Chondrocyte (in vitro differentiated cells): ENCODE results near the gene TP53I11. TPM values are rescaled to one million over a fixed set of nuclear protein-coding genes. Genes with fewer than 3 reads are reported as not detected.
A peak's percentile ranks its signal among the peaks of the same experiment; 100 is the strongest.

ENCODE experiments used
- DNase-seq: peaks from one replicate; pipeline ENCODE4 v3.0.0; 2021; ENCODE audit warnings: mixed read lengths, low spot score
- H3K27ac Mint-ChIP-seq: one replicate; pipeline ENCODE4 v1.8.0; 2021; ENCODE audit warnings: mild to moderate bottlenecking, moderate library complexity, mixed read lengths; ENCODE audit not compliant: unreplicated experiment
- H3K27me3 Mint-ChIP-seq: 2 replicates; pipeline ENCODE4 v1.8.0; 2021; ENCODE audit warnings: low read depth, mixed read lengths
- H3K36me3 Mint-ChIP-seq: 2 replicates; pipeline ENCODE4 v1.8.0; 2021; ENCODE audit warnings: low read depth, mixed read lengths
- H3K4me1 Mint-ChIP-seq: 2 replicates; pipeline ENCODE4 v1.8.0; 2021; ENCODE audit warnings: low read depth, mild to moderate bottlenecking, mixed read lengths
- H3K4me3 Mint-ChIP-seq: one replicate; pipeline ENCODE4 v1.8.0; 2021; ENCODE audit warnings: mild to moderate bottlenecking, moderate library complexity, mixed read lengths; ENCODE audit not compliant: unreplicated experiment
- H3K9me3 Mint-ChIP-seq: 2 replicates; pipeline ENCODE4 v1.8.0; 2021; ENCODE audit warnings: low read depth, mixed read lengths
- long read RNA-seq: library from polyadenylated mRNA; stranded (forward); transcript quantifications from one replicate; pipeline ENCODE4 v2.0.0, GENCODE V29; 2021
- total RNA-seq: library from RNA; stranded (reverse); gene quantifications from 3 replicates; pipeline ENCODE4 v1.2.1, GENCODE V29; 2021
- TF ChIP-seq, protein P1 (sequence below): fragments of 200-600 bp; sonication (generic); IDR thresholded peaks from 2 replicates; pipeline ENCODE4 v1.5.0; 2021; ENCODE audit warnings: antibody characterized with exemption, mild to moderate bottlenecking, moderate library complexity

TP53I11 gene, protein sequence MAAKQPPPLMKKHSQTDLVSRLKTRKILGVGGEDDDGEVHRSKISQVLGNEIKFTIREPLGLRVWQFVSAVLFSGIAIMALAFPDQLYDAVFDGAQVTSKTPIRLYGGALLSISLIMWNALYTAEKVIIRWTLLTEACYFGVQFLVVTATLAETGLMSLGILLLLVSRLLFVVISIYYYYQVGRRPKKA
- 50.1 to 97.5 TPM (median 96.9 TPM) in 3 replicates for total RNA-seq
- long read RNA-seq, transcript TP53I11-208 (7 exons, 2,647 nt), result major isoform, 31 of 170 reads
- long read RNA-seq, partial matches to known transcripts, result 2 of 170 reads
- long read RNA-seq, other reads (novel, unspliced or antisense), result 134 of 170 reads

DNA sequence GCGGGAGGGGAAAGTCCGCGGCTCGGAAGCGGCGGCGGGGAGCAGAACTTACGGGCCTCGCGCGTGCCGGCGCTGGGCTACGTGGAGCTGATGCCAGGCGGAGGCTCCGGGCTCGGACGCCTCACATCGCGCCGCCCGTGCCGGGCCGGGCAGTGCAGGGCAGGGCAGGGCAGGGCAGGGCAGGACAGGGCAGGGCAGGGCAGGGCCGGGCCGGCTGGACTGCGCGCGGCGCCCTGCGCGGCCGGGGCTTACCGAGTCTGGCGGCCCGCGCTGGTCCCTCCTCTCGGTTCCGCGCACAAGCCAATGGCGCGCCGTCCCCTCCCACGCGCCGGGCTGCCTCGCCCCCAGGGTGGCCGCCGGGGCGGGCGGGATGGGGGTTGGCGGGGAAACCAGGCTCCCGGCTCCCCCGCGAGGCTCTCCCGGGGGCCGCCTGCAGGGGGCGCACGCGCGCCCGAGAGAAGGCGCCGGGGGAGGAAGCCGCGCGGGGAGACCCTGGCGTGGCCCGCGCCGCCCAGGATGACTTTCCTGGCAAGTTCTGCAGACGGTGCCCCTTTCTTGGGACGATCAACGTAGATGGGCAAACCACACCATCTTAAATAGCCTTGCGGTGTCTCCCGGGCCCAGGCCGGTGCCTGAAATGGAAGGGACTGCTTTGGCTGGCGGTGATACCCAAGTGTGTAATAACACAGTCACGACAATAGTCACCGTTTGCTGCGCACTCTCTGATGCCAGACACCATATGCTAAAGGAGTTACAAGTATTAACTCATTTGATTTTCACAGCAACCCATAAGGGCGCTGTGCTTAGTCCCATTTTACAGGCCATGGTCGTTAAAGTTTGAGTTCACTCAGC lies at the start of gene TP53I11:
Gene TP53I11 (minus strand): TSS at position 259 of the 852 bp plus-strand sequence. CDS start 12,548 bp downstream, outside the sequence.
- no peaks in the 10 kb centered on the region for H3K27me3 Mint-ChIP-seq
- no peaks in the 10 kb centered on the region for H3K9me3 Mint-ChIP-seq
- H3K36me3 Mint-ChIP-seq, result peaks cover 2% of the 10 kb centered on the region
- TF ChIP-seq, protein P1, sequence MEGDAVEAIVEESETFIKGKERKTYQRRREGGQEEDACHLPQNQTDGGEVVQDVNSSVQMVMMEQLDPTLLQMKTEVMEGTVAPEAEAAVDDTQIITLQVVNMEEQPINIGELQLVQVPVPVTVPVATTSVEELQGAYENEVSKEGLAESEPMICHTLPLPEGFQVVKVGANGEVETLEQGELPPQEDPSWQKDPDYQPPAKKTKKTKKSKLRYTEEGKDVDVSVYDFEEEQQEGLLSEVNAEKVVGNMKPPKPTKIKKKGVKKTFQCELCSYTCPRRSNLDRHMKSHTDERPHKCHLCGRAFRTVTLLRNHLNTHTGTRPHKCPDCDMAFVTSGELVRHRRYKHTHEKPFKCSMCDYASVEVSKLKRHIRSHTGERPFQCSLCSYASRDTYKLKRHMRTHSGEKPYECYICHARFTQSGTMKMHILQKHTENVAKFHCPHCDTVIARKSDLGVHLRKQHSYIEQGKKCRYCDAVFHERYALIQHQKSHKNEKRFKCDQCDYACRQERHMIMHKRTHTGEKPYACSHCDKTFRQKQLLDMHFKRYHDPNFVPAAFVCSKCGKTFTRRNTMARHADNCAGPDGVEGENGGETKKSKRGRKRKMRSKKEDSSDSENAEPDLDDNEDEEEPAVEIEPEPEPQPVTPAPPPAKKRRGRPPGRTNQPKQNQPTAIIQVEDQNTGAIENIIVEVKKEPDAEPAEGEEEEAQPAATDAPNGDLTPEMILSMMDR, result peak; percentile 92
- peaks cover 33% of the 10 kb centered on the region for H3K4me1 Mint-ChIP-seq
- peak within 1 kb of the TSS; percentile 86 for H3K4me3 Mint-ChIP-seq
- DNase-seq, result no peak
- no peak within 1 kb of the TSS for H3K27ac Mint-ChIP-seq

DNA sequence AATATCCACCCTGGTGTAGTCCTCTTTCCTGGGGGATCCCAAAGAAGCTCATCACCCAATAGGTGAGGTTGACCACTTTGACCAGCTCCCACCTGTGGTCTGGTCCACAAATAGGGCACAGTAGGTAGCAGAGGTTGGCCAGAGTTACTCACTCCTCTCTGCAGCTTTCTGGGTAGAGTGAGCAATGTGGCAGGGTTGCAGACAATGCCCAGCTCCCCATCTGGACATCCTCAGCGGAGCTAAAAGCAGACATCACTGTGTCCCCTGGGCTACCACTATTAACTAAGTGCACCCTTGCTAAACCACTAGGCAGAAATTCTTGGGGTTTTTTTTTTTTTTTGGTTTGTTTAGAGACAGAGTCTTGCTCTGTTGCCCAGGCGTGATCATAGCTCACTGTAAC lies 48.4 kb upstream of the TP53I11 start:
- TF ChIP-seq, protein P1, result no peak
- Mint-ChIP-seq H3K27me3 (peaks cover 33% of the 10 kb centered on the region), H3K4me1 (no peaks in the 10 kb centered on the region), H3K4me3 (no peak overlapping the region), H3K27ac (no peak overlapping the region), H3K9me3 (no peaks in the 10 kb centered on the region), H3K36me3 (no peaks in the 10 kb centered on the region)
- no peak for DNase-seq

DNA sequence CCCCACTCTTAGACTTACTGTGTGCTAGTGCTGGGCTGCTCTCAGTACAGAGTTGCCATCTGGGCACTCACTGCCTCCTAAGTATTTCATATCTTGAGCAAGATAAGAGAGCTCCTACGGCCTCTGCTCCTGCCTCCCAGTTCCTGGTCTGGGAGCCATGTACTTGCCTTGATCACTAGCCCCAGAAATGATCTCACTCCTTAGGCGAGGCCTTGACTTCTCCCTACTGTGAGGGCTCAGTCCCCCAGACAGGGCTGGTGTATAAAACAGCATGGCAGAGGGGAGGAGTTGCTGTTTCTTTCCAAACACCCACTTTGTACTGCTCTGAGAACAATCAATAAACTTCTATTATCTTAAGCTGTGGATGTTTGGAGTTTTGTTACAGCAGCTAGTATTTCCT lies 47.4 kb upstream of the TP53I11 start:
- DNase-seq, result no peak
- no peaks in the 10 kb centered on the region for H3K4me1 Mint-ChIP-seq
- H3K27me3 Mint-ChIP-seq, result peaks cover 31% of the 10 kb centered on the region
- no peak overlapping the region for H3K27ac Mint-ChIP-seq
- TF ChIP-seq, protein P1, result no peak
- H3K36me3 Mint-ChIP-seq, result no peaks in the 10 kb centered on the region
- H3K4me3 Mint-ChIP-seq, result no peak overlapping the region
- no peaks in the 10 kb centered on the region for H3K9me3 Mint-ChIP-seq

DNA sequence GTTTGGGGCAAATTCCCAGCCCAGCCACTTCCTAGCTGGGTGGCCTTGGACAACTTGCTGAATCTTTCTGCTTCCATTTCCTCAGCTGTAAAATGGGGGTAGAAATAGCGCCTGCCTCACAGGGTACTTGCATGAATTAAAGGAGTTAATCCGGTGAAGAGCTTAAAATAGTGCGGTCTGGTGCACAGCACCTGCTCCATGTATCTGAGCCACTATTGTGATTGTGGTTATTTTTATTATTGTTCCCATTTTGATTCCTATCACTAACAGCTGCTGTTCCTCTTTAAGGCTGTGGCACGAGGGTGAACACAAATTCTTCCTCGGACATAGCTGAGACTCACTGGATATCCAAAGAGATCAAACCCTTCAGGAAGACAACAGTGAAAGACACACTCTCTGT lies 46.9 kb upstream of the TP53I11 start:
- Mint-ChIP-seq H3K27me3 (peaks cover 30% of the 10 kb centered on the region), H3K36me3 (no peaks in the 10 kb centered on the region), H3K27ac (no peak overlapping the region), H3K4me1 (no peaks in the 10 kb centered on the region), H3K4me3 (no peak overlapping the region), H3K9me3 (no peaks in the 10 kb centered on the region)
- no peak for DNase-seq
- TF ChIP-seq, protein P1, result no peak

DNA sequence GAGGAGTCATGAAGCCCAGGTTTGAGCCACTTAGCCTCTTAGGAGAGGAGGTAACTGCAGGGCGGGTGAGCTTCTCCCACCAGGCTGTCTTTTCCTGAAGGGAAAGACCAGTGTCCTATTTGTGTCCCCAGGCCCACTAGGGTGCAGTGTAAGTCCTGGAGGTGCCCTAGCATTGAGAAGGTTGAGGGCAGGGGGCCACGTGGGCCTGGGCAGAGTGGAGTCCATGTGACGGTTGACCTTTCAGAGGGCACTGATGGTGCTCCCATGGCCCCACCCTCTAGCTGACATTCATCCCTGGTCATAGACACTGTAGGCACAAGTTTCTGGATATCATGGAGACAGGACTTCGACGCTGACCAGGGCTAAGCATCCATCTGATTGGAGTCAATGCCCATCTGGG lies 44.1 kb upstream of the TP53I11 start:
- no peak overlapping the region for H3K4me3 Mint-ChIP-seq
- no peaks in the 10 kb centered on the region for H3K9me3 Mint-ChIP-seq
- DNase-seq, result no peak
- H3K27ac Mint-ChIP-seq, result no peak overlapping the region
- TF ChIP-seq, protein P1, result peak; percentile 42
- no peaks in the 10 kb centered on the region for H3K4me1 Mint-ChIP-seq
- H3K27me3 Mint-ChIP-seq, result peaks cover 17% of the 10 kb centered on the region
- H3K36me3 Mint-ChIP-seq, result no peaks in the 10 kb centered on the region
